GM12891 (cell line): ENCODE results near the gene KICS2.

Experiments used
- POLR2A ChIP-seq: IDR thresholded peaks from 2 replicates; pipeline ENCODE4 v1.6.1; 2011; ENCODE audit warnings: low read depth, low read length, control low read depth
- POLR2AphosphoS5 ChIP-seq: IDR thresholded peaks from 2 replicates; pipeline ENCODE4 v1.6.1; 2011; ENCODE audit warnings: low read depth, low read length, control low read depth

- TF ChIP-seq POLR2A (no peak), POLR2AphosphoS5 (no peak)
Measured at GRCh38 chr12:64192644-64193444, 29.3 kb downstream of the KICS2 start.
